ENCODE measurements around the gene RUNDC1. TPM values are rescaled to one million over a fixed set of nuclear protein-coding genes. Genes with fewer than 3 reads are reported as not detected.
"Not testable (repeated sequence)": the region's sequence is repeated elsewhere in the genome, so short reads cannot be mapped to it uniquely, and the experiment has no call there.

RUNDC1 gene
- total RNA-seq, 1 experiment from 2014 or later: 13.8 TPM

DNA sequence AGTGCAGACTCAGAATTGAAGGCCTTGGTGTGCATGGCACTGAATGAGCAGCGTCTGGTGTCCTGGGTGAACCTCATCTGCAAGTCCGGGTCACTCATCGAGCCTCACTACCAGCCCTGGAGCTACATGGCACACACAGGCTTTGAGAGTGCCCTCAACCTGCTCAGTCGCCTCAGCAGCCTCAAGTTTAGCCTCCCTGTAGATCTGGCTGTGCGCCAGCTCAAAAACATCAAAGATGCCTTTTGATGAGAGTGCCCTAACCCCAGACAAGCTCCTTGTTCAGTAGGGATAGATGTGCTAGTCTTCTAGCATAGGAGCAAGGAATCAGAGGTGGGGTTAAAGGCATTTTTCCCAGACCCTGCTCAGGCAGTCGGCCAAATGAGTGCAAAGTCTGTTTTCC, 11.1 kb downstream of the RUNDC1 start:
- no peak for DNase-seq (ENCODE audit: low spot score)

DNA sequence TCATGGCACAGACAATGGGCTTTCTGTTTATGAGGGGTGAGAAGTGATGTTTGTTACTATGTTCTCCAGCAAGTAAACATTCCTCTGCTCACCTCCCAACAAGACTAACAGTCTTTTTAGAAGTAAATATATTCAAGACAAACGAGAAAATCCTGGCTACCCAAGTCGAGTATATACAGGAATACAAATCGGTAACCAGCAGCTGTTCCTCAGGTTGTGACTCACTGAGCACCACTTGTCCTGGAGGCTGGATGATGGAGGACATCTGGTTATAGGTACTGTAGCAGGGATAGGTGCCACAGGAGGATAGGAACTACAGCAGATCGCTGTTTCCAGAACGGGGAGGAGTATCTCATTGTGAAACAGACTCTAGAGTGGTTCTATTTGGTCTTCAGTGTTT, 12.5 kb downstream of the RUNDC1 start:
- DNase-seq (ENCODE audit: low spot score): no peak

DNA sequence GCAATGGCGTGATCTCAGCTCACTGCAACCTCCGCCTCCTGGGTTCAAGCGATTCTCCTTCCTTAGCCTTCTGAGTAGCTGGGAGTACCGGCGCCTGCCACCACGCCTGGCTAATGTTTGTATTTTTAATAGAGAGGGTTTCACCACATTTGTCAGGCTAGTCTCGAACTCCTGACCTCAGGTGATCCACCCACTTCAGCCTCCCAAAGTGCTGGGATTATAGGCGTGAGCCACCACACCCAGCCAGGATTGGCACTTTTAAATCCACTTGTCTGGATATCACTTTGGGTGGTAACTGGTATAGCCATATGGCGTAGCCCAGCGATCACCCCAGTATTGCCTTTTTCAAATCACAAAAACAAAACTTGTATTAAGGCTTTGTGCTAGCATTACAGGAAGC, 13.5 kb downstream of the RUNDC1 start:
- DNase-seq (ENCODE audit: low spot score): not testable (repeated sequence)

DNA sequence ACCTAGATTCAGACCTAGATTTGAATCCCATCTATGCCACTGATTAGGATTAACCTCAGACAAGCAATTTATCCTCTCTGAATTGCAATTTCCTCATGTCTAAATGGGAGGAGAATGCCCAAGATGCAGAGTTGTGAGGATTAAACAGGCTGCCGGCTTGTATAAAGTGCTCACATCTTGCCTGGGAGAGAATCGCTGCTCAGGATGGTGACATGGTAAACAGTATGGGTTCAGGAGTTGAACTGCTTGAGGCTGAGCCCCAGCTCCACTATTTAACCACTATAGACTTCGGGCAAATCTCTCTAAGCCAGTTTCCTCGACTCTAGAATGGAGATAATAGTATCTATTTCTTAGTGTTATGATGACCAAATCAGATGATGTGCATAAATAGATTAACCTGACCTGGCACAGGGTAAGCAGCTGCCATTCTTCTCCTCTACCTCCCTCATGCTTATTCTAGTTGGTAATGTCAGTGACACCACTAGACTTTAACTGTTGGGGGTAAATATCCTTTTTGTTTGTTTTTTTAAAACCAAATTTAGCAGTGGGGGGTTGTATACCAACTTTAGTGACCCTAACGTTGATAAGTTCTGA, 17.1 kb downstream of the RUNDC1 start:
- peak; percentile 30 for DNase-seq (ENCODE audit: low spot score)

DNA sequence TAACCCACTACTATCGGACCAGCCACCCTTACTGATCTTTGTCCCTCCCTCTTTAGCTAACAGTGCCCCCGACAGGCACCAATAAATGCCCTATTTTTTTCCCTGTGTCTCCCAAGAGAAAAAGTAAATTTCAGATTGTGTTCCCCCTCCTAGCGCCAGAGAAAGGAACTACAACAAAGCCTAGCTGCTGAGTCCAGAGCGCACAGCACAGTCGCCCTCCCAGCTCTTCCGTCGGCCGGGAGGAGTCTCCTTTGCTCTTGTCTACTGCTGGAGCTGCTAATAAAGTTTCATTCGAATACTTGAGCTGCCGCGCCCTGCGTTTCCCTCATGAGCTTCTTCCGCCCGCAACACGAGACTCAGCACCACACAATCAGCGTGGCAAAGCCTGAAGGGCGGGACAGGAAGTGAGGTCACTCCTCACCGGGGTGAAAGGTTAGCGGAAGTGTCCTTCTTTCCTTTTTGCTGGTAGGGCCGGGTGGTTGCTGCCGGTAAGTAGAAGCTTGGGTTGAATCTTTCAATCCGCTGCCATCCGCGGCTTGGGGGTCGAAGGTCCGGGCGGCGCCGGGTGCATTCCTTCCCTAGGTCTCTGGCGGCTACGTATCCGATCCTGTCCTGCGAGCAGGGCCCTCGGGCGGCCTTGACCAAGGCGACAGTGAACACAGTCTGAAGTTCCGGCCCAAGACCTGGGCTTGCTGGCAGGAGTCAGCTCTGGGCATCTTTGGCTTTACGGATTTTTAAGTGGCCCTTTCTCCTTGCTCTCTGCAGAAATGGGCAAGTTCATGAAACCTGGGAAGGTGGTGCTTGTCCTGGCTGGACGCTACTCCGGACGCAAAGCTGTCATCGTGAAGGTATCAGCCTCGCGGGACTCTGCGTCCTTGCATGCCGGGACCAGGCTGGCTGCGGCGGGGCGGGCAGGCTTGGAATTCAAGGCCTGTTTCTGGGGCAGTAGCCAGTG, 17.9 kb downstream of the RUNDC1 start, which contains the start of gene RPL27:
TSS of gene RPL27 (plus strand) at position 436 of the 955 bp plus-strand sequence. CDS start at position 768, 332 bp downstream.
- peak; percentile 98 for DNase-seq (ENCODE audit: low spot score)

DNA sequence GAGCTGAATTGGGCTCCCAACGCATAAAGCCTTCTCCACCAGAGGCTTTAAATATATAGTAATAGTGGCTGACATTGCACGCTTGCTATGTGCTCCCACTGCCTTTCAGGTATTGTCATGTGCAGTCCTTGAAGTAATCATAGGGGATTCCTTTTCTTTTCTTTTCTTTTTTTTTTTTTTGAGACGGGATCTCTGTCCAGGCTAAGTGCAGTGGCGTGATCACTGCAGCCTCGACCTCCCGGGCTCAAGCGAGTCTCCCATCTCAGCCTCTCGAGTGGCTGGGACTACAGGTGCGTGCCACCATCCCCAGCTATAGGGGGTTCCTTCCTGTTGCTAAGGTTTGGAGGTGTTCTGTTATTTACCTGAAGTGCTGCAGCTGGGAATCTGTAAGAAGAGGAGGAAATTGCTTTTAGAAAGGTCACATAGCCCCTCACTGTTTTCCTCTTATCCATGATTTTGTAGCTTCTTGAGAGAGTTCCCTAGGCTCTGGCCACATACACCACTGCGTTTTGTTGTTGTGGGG, 18.7 kb downstream of the RUNDC1 start:
- no peak for DNase-seq (ENCODE audit: low spot score)

DNA sequence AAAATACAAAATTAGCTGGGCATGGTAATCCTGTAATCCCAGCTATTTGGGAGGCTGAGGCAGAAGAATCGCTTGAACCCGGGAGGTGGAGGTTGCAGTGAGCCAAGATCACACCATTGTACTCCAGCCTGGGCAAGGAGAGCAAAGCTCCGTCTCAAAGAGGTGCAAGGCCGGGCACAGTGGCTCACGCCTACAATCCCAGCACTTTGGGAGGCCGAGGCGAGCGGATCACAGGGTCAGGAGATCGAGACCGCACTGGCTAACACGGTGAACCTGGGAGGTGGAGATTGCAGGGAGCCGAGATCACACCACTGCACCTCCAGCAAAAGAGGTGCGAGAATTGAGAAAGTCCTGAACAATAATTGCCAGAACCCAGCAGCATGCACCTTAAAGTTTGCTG, 20.5 kb downstream of the RUNDC1 start:
- DNase-seq (ENCODE audit: low spot score): not testable (repeated sequence)

DNA sequence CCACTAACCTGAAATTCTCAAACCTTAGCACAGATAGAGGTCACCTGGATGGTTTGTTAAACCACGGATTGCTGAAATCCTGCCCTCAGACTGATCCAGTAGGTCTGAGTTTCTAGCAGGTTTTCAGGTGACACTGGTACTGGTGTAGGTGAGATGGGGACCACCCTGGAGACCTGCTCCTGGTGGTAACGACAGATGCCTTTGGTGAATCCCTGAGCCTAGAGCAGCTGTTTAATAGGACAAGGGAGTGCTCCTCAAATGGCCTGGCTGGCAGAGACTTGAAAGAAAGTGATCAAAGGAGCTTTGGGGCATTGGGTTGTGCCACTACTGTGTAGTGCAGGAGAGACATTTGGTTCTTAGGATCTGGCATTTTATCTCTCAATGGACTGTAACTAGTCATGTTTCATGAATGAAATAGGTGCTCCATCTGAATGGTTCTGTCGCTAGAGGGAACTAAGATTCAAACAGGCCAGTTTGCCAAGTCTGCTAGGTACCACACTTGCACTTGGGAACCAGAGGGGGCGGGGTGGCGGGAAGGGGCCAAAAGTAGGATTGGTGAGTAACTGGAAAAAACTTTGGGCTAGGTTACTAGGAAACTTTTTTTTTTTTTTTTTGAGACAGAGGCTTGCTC, 23.3 kb downstream of the RUNDC1 start:
- DNase-seq (ENCODE audit: low spot score): peak; percentile 60

DNA sequence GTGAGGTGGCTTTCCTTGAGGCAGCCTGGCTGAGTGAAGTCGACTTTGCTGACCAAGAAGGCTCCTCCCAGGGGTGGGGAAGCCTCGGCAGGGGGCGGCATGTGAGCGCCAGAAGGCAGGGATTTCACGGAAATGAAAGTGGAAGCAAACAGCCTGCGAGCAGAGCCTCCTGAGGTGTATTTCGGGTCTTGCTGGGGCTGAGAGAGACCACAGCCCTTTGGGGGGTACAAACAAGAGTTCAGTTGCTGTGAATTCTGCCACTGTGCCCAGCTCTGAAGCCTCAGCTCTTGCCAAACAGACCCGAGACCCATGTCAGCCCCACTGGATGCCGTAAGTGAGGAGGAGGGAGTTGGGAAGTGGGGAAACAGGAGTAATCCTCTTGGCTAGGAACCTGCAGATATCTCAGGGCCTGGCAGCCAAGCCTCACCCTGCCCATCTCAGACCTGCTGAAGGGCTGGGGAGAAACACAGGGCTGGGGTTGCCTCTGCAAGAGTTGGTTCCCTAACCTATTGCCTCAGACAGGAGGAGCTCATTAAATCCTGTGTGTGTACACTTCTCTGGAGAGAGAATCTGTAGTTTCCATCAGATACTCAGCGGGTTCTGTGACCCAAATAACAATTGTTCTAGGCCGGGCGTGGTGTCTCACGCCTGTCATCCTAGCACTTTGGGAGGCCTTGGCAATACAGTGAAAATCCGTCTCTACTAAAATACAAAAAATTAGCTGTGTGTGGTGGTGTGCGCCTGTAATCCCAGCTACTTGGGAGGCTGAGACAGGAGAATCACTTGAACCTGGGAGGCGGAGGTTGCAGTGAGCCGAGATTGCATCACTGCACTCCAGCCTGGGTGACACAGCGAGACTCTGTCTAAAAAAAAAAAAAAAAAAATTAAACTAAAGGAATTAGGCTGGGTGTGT, 26.5 kb downstream of the RUNDC1 start, which contains the start of gene IFI35:
TSS of gene IFI35 (plus strand) at position 146 of the 913 bp plus-strand sequence. CDS start at position 310, 164 bp downstream.
- DNase-seq (ENCODE audit: low spot score): peak; percentile 88

DNA sequence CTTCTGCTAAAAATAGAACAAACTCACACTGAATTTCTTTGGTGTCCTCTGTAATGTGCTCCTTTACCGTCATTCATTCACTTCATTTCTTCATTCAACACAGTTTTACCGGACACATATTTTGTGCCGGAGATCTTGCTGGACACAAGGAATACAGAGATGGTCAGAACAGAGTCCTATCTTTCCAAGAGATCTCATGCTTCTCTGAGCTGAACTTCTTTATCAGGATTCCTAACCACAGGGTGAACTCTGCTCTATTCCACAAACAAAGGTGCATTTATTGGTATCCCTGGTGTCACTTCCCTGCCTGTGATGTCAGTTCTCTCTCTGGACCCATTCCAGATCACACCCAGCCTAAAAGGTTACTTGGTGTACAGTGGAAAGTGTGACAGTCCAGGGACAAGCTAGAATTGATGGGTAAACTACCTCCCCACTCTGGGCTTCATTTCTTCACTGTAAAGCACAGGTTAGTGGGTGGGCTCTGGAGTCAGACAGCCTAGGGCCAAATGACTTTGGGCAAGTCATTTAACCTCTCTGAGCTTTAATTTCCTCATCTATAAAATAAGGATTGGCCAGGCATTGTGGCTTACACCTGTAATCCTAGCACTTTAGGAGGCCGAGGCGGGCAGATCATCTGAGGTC, 30.4 kb downstream of the RUNDC1 start:
- DNase-seq (ENCODE audit: low spot score): peak; percentile 96

DNA sequence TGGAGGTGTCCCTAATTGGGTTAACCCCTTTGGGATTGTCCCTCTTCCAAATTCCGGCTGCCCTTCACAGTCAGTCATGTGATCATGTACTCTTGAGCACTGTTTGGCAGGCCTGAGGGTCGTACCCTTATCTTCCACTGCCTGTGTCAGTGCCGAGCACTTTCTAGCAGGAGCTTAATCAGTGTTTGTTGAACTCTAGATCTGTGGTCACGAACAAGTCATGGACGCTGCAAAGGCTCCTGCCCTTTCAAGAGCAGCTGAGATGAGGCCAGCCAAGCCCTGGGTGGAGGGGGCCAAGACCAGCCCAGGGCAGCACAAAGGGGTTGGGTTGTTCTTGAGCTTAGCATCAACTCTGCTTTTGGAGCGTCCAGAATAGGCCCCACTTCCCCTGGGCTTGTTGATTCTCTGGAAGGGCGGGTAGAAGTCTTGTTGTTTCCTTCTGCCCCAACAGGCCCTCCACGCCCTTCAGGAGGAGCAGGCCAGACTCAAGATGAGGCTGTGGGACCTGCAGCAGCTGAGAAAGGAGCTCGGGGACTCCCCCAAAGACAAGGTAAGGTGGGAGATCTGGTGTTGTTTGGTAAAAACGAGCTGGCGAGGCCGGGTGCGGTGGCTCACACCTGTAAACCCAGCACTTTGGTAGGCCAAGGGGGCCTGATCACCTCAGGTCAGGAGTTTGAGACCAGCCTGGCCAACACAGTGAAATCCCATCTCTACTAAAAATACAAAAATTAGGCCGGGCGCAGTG, 31.5 kb downstream of the RUNDC1 start:
- DNase-seq (ENCODE audit: low spot score): peak; percentile 43

DNA sequence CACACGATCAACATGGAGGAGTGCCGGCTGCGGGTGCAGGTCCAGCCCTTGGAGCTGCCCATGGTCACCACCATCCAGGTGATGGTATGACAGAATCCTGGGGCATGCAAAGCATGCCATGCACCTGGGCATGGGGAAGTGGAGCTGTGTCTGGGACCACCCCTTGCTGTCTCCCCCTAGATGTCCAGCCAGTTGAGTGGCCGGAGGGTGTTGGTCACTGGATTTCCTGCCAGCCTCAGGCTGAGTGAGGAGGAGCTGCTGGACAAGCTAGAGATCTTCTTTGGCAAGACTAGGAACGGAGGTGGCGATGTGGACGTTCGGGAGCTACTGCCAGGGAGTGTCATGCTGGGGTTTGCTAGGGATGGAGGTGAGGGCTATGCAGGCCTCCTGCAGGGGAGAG, 32.9 kb downstream of the RUNDC1 start:
- DNase-seq (ENCODE audit: low spot score): no peak

DNA sequence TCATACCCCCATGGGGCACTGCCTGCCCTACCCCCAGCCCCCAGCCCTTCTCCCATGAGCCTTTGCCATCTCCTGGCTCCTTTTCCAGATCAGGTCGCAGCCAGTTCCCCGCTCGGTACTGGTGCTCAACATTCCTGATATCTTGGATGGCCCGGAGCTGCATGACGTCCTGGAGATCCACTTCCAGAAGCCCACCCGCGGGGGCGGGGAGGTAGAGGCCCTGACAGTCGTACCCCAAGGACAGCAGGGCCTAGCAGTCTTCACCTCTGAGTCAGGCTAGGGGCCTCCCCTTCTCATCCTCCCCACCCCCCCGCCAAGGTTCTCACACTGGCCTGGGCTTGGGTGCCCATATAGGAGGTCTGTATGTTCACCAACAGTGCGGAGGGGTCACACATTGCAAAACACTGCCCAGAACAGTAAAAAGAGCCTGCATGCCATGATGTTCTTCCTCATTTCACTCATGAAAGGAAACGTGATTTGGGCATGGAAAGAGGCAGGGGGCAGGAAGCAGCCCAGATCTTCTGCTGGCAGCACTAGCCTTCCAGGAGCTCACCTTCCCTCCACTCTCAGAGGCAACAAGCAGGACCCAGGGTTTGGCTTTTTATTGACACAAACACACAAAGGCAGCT, 33.8 kb downstream of the RUNDC1 start:
- DNase-seq (ENCODE audit: low spot score): no peak

DNA sequence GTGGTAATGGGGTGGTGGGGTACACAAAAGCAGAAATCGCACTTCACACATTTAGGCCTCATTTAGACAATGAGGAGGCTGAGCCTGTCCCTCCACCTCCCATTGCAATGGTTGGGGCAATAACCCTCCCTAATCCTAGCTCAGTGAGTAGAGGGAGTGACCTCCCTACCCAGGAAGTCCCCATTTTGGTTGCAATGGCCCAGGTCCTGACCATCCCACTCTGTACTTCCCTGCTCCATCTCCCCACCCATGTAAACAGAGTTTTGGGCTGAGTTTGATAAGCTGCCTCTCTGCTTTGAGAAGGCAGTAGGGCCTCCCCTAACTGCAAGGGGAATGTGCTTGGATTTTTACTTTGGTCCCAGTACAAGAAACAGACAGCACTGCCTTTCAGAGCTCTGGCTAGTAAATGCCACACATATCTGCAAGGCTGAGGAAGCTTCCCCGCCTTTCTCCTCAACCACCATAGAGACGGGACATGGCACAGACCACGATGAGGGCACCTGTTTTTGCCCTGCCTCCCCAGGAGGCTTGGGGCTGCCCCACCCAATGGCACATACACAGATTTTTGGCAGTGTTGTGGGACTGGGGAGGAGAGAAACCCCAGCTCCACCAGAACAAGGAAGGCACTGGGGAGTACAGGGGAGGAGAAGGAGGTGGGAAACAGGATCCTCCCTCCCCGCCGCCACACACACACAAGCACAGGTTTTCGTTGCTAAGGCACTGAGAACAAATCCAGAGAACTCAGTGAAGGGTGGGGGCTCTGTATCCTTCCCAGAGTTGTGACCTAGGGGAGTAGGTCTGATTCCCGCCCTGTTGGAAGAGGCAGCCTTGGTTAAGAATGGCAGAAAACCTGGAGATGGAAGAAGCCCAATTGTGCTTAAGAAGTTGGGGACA, 34.5 kb downstream of the RUNDC1 start:
- peak; percentile 62 for DNase-seq (ENCODE audit: low spot score)

DNA sequence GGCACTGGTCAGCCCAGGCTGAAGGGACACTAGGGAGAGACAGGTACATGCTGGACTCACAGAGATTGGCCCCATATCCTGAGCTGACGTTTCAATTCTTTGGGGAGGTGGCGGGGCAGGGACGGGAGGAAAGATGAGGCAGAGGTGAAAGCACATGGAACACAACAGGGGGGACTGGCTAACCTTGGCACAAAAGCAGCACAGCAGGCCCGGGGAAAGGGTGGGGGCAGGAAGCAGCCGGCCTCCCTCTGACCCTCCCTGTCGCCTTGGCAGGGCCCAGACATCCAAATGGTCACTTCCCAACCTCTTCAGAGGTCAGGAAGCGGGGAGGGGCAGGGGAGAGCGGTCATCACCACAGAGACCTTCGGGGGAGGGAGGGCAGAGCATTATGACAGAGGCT, 35.2 kb downstream of the RUNDC1 start:
- DNase-seq (ENCODE audit: low spot score): no peak

DNA sequence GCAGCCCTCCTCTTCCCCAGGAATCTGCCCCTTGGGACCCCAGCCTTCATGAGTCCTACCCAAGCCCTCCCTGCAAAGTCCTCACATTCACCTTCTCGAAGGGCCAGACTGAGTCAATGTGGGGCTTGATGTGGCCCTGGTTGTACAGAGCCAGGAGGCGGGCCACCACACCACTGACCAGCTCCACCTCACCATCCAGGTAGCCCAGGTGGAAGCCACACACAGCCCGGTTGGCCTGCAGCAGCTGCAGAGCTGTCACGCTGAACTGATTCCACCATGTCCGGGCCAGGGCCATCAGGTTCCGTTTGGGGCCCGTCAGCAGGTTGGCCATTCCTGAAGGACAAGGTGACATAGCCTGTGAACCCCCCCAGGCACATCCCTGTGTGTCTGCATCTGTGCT, 35.9 kb downstream of the RUNDC1 start:
- no peak for DNase-seq (ENCODE audit: low spot score)

DNA sequence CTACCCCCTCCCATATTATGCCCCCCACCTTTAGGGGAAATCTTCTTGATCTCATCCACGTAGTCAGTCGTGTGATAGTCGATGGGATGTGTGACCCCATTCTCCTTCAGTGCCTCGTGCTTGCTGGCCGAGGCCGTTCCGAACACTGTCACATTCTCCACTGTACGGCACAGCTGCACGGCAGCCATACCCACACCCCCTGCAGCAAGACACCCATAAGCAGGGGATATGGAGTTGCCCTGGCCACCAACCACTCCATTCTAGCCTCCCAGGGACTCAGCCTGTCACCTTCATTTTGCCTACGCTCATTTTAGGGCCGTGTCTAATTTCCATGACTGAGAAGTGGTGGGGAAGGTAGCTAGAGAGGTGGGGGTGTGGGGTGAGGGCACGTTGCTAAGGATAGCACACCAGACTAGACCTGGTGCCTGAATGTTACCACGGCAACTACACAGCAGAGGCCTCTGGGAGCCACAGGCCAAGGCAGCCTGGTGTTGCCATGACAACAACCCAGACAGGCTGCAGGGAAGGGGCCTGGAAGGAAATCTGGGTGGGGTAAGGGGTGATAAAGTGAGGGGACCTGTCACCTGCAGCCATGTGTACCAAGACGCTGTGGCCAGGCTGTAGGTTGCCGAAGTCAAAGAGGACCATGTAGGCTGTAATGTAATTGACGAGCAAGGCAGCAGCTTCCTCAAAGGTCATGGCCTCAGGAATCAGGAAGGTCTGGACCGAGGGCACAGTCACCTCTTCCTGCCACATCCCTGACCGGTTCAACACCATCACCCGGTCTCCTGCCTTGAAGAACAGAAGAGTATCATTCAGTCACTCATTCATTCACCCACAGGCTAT, 37.9 kb downstream of the RUNDC1 start:
- peak; percentile 30 for DNase-seq (ENCODE audit: low spot score)

Data from HT-29 (cell line).